ENCODE results near the gene MARK4.

DNA sequence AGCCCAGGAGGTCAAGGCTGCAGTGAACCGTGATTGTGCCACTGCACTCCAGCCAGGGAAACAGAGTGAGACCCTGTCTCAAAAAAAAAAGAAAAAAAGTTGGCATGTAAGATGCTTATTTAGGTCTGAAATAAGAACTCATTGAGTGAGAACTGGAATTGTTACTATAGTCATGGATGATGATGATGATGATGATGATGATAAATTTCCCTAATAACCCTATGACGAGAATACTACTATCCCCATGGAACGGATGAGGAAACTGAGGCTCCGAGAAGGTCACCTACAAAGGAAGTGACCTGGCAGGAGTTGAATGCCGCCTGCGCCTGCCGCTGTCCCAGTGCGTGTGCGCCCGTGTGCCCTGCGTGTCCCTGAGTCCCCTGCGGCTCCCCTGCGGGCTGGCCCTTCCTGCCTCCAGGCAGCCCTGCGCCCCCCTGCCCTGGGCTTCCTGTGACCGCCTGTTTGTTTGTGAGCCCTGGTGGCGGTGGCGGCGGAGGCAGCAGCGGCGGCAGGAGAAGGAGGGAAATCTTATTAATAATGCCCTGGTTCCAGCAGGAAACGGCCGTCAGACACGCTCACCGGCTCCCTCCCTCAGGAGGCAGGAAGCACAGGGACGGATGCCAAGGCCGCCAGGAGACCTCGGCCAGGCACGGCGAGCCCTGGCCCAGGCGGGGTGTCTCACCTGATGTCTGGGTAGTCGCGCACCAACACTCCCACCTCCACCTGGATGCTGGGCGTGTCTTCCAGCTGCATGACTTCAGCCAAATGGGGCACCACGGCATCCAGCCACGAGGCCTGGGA is 35.5 kb upstream of the MARK4 start:
- no peak for TF ChIP-seq POLR2A (IDR thresholded peaks at IDR 0.05)
- no peak for TF ChIP-seq CTCF (IDR thresholded peaks at IDR 0.05)

Measured in lower leg skin (tissue), 3 donors.